ENCODE data around the gene MPG. TPM values are rescaled to one million over a fixed set of nuclear protein-coding genes. Genes with fewer than 3 reads are reported as not detected.

MPG gene
- total and polyA plus RNA-seq, 2 donors (not counting 1 experiment from before 2014, with no cell fraction given) = 59.6 to 66.4 TPM

- H4K20me1 ChIP-seq (ENCODE audit: control insufficient read depth, insufficient read depth, low read length, poor library complexity, severe bottlenecking) = peaks cover 27% of the 10 kb centered on the region
- under 1% methylated on average over 88 of the region's 91 CpGs for WGBS (ENCODE audit: insufficient coverage)
- no peaks in the 10 kb centered on the region for H3K27me3 ChIP-seq (replicated peaks in 1 of 4; ENCODE audit: control extremely low read depth in 1 of 4, control insufficient read depth in 3 of 4, insufficient read depth in 4 of 4, low read length in 3 of 4)
- no peaks in the 10 kb centered on the region for H3K27me3 Mint-ChIP-seq
- intact Hi-C loops (cut with micrococcal nuclease) = loop anchor here (1.0 kb wide), 2 partner anchors 15 to 44 kb away; no protein-coding TSS in a partner anchor
- H3K9me3 Mint-ChIP-seq (ENCODE audit: insufficient read depth) = no peaks in the 10 kb centered on the region
- peak within 1 kb of the TSS; percentile 97 for H3K4me3 Mint-ChIP-seq
- H3K4me1 Mint-ChIP-seq = peaks cover 31% of the 10 kb centered on the region
- ATAC-seq (ENCODE audit: low read depth) (peak; percentile 95), DNase-seq (peak; percentile 97)
- H3K4me3 ChIP-seq (ENCODE audit: control extremely low read depth in 1 of 5, extremely low read depth in 1 of 5, insufficient read depth in 1 of 5, low read depth in 2 of 5, low read length in 4 of 5) = peak within 1 kb of the TSS; percentile 69 to 87 (median 82)
- TF ChIP-seq EZH2 (IDR thresholded peaks at IDR 0.05; ENCODE audit: borderline replicate concordance, insufficient read depth, low read depth, low read length, poor library complexity, severe bottlenecking) (no peak), CTCF (IDR thresholded peaks at IDR 0.05) (no peak)
- POLR2A ChIA-PET = interaction anchor here (0.5 to 2.0 kb wide), 7 partner anchors 12 to 335 kb away, joined by 3 to 23 read pairs (median 3); partner anchors contain the start of gene MPG
- no peaks in the 10 kb centered on the region for H3K9me3 ChIP-seq (ENCODE audit: control extremely low read depth in 1 of 3, control insufficient read depth in 2 of 3, insufficient read depth in 1 of 3, low read length in 2 of 3)
- peak within 1 kb of the TSS; percentile 94 for H2AFZ ChIP-seq (ENCODE audit: insufficient read depth, low read depth, low read length, poor library complexity, severe bottlenecking)
- CTCF ChIA-PET = interaction anchor here (1.3 to 3.6 kb wide), 7 partner anchors 9 to 53 kb away, joined by 3 to 30 read pairs (median 7); no protein-coding TSS in a partner anchor
- H3K27ac Mint-ChIP-seq = peak within 1 kb of the TSS; percentile 92
- H3K4me1 ChIP-seq (ENCODE audit: control insufficient read depth in 2 of 2, insufficient read depth in 2 of 2, low read length in 2 of 2) = peaks cover 13 to 33% of the 10 kb centered on the region in 2 donors
- peak within 1 kb of the TSS; percentile 95 for H3K9ac ChIP-seq (ENCODE audit: low read length)
- peak within 1 kb of the TSS; percentile 52 to 82 for H3K27ac ChIP-seq (ENCODE audit: low read length in 2 of 2)
- peaks cover 2 to 35% of the 10 kb centered on the region in 2 experiments for H3K36me3 ChIP-seq (replicated peaks in 1 of 2; ENCODE audit: control extremely low read depth in 1 of 2, control insufficient read depth in 1 of 2, extremely low read depth in 1 of 2, insufficient read depth in 2 of 2, low read length in 1 of 2)
- peak within 1 kb of the TSS; percentile 92 for H3K4me2 ChIP-seq (replicated peaks; ENCODE audit: low read depth, low read length, poor library complexity, severe bottlenecking)
- H3K79me2 ChIP-seq (ENCODE audit: control insufficient read depth, insufficient read depth, low read length) = peaks cover 49% of the 10 kb centered on the region
Observed at GRCh38 chr16:53346-54236, 24.4 kb upstream of the MPG start, which contains the start of the genes POLR3K and SNRNP25. POLR3K (minus strand) TSS chr16:53608; CDS start chr16:53586, 22 bp downstream. SNRNP25 (plus strand) TSS chr16:53828; CDS start chr16:54017, 189 bp downstream.
